Caco-2 (cell line): ENCODE measurements around the gene TEX13D. TPM values are rescaled to one million over a fixed set of nuclear protein-coding genes. Genes with fewer than 3 reads are reported as not detected.

Source experiments
- BruUV-seq: library from RNA; stranded (reverse); fragments of 400-500 nt; replicated peaks from 2 replicates; lab custom pipeline; 2021; lab: Mats Ljungman, UMichigan
- CTCF ChIA-PET: fragments of 300-600 bp; sonication (Branson Sonifier 250); formaldehyde crosslinking; loops from one replicate; lab custom pipeline; 2022; ENCODE audit warnings: antibody characterized with exemption; lab: Charles Lee
- POLR2A ChIA-PET: fragments of 300-600 bp; sonication (Branson Sonifier 250); formaldehyde crosslinking; loops from one replicate; lab custom pipeline; 2022; ENCODE audit warnings: antibody characterized with exemption; lab: Charles Lee
- DNase-seq, 2 experiments: peaks; one replicate each; pipeline versions ENCODE4 v3.0.0 to v3.0.0-alpha.2; 2020 to 2022
- H3K27me3 ChIP-seq: replicated peaks from 2 replicates; pipeline ENCODE4 v1.6.0; 2011; ENCODE audit warnings: low read length; ENCODE audit not compliant: control insufficient read depth, insufficient read depth
- H3K36me3 ChIP-seq: 2 replicates; pipeline ENCODE4 v1.5.1; 2011; ENCODE audit warnings: low read length; ENCODE audit not compliant: control insufficient read depth, insufficient read depth
- H3K4me1 ChIP-seq: fragments of 250-450 bp; sonication (Bioruptor Pico); 2 replicates; pipeline ENCODE4 v1.5.1; 2020; ENCODE audit warnings: mild to moderate bottlenecking
- H3K4me3 ChIP-seq: 2 replicates; pipeline ENCODE4 v1.5.1; 2011; ENCODE audit warnings: low read depth, mild to moderate bottlenecking, control low read depth, low read length
- H3K9me3 ChIP-seq: fragments of 250-450 bp; sonication (Bioruptor Pico); 2 replicates; pipeline ENCODE4 v1.5.1; 2020; ENCODE audit warnings: mild to moderate bottlenecking, moderate library complexity
- H3K27ac Mint-ChIP-seq: one replicate; pipeline ENCODE4 v1.8.0; 2022; ENCODE audit warnings: mixed read lengths; ENCODE audit not compliant: unreplicated experiment
- H3K27me3 Mint-ChIP-seq: one replicate; pipeline ENCODE4 v1.8.0; 2022; ENCODE audit warnings: mixed read lengths; ENCODE audit not compliant: insufficient read depth, unreplicated experiment
- H3K36me3 Mint-ChIP-seq: one replicate; pipeline ENCODE4 v1.8.0; 2022; ENCODE audit warnings: mild to moderate bottlenecking, mixed read lengths; ENCODE audit not compliant: insufficient read depth, unreplicated experiment
- H3K4me1 Mint-ChIP-seq: one replicate; pipeline ENCODE4 v1.8.0; 2022; ENCODE audit warnings: low read depth, mixed read lengths; ENCODE audit not compliant: unreplicated experiment
- H3K4me3 Mint-ChIP-seq: one replicate; pipeline ENCODE4 v1.8.0; 2022; ENCODE audit warnings: mild to moderate bottlenecking, moderate library complexity, mixed read lengths; ENCODE audit not compliant: unreplicated experiment
- H3K9me3 Mint-ChIP-seq: one replicate; pipeline ENCODE4 v1.8.0; 2022; ENCODE audit warnings: mixed read lengths; ENCODE audit not compliant: unreplicated experiment
- intact Hi-C: fragments of 100-400 bp; cut with micrococcal nuclease; formaldehyde crosslinking; loops from one replicate; pipeline ENCODE4 v1.10.0; 2022; ENCODE audit not compliant: unreplicated experiment
- total RNA-seq: library from RNA; stranded (reverse); gene quantifications from 2 replicates; pipeline ENCODE4 v1.2.3, GENCODE V29; 2022
- TF ChIP-seq, protein P1 (sequence below), 2 experiments: fragments of 200-600 bp in 1 of 2; IDR thresholded peaks; 1 replicate in 1 of 2; 2 replicates in 1 of 2; pipeline versions ENCODE4 v1.5.1 to v1.8.0; 2011 to 2022; ENCODE audit warnings: antibody characterized with exemption in 1 of 2, control low read depth in 1 of 2, inconsistent platforms in 1 of 2, low read depth in 1 of 2, low read length in 1 of 2, mild to moderate bottlenecking in 1 of 2, moderate library complexity in 1 of 2; ENCODE audit not compliant: insufficient read depth in 1 of 2, severe bottlenecking in 1 of 2, unreplicated experiment in 1 of 2

Gene TEX13D
- total RNA-seq, 1 experiment from 2014 or later = not detected

DNA sequence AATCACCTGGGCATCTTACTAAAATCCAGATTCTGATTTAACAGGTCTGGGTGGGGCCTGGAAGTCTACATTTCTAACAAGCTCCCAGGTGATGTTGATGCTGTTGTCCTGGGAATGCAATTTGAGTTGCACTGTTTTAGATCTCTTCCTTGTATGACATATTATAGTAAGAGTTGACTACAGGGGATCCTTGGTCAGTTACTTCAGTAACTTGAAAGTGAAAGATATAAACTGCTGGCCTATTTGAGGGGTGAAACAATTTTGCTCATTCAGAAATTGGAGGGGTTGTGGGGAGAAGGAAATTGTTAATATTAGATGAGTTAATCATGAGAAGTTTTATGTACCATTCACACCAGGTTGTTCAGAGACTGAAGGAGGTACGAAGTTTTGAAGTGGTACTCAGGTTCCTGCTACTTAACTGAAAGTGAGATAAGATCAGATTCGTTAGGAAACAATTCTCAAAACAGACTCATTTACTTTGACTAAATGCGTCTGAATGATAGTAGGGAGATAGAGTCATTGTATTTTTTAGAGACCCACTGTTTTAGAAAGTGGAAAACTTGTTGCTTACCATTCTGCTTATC is 26.4 kb downstream of the TEX13D start:
- POLR2A ChIA-PET = no interaction called here

DNA sequence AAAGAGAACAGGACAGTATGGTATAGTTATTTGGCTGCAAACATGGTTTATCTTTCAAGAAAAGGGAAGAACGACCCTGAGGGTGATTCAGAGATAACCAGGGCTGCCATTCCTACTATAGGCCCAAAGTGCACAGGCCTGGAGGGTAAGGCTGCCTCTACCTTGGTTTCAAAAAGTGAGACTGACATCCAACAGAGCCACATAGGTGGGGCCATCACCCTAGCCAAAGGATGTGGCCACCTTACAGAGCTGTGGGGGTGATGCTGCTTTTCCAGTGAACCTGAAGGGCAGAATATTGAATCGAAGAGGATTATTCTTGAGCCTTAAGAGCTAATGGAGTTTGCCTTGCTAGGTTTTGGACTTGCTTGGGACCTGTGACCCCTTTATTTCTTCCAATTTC is 29.6 kb downstream of the TEX13D start:
- Mint-ChIP-seq H3K27me3 (no peaks in the 10 kb centered on the region), H3K36me3 (no peaks in the 10 kb centered on the region)
- intact Hi-C loops = no loop called here

More for the DNA sequence above, 26.4 kb downstream of the TEX13D start:
- Mint-ChIP-seq H3K36me3 (no peaks in the 10 kb centered on the region), H3K4me1 (no peaks in the 10 kb centered on the region), H3K27me3 (no peaks in the 10 kb centered on the region), H3K9me3 (no peaks in the 10 kb centered on the region), H3K4me3 (no peak overlapping the region), H3K27ac (no peak overlapping the region)
- Histone ChIP-seq H3K4me1 (no peaks in the 10 kb centered on the region), H3K27me3 (no peaks in the 10 kb centered on the region), H3K4me3 (no peak overlapping the region), H3K9me3 (no peaks in the 10 kb centered on the region), H3K36me3 (no peaks in the 10 kb centered on the region)
- no TSS peak for BruUV-seq
- TF ChIP-seq, protein P1, sequence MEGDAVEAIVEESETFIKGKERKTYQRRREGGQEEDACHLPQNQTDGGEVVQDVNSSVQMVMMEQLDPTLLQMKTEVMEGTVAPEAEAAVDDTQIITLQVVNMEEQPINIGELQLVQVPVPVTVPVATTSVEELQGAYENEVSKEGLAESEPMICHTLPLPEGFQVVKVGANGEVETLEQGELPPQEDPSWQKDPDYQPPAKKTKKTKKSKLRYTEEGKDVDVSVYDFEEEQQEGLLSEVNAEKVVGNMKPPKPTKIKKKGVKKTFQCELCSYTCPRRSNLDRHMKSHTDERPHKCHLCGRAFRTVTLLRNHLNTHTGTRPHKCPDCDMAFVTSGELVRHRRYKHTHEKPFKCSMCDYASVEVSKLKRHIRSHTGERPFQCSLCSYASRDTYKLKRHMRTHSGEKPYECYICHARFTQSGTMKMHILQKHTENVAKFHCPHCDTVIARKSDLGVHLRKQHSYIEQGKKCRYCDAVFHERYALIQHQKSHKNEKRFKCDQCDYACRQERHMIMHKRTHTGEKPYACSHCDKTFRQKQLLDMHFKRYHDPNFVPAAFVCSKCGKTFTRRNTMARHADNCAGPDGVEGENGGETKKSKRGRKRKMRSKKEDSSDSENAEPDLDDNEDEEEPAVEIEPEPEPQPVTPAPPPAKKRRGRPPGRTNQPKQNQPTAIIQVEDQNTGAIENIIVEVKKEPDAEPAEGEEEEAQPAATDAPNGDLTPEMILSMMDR (IDR thresholded peaks at IDR 0.05; ENCODE audit: insufficient read depth in 1 of 2, low read depth in 1 of 2, low read length in 1 of 2, severe bottlenecking in 1 of 2, unreplicated experiment in 1 of 2) = no peak
- intact Hi-C loops = no loop called here
- CTCF ChIA-PET = no interaction called here
- no peak for DNase-seq

DNA sequence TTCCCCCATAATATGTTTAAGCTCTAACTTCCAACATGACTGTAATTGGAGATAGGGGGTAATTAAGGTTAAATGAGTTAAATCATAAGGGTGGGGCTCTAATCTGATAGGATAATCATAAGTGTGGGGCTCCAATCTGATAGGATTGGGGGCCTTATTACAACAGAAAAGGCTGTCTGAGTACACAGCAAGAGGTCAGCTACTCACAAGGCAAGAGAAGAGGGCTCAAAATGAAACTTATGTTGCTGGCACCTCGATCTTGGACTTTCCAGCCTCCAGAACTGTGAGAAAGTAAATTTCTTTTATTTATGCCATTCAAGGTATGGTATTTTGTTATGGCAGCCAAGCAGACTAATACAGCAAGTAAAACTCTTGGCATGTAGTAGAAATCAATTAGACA is 30.3 kb downstream of the TEX13D start:
- Histone ChIP-seq H3K4me3 (no peak overlapping the region), H3K36me3 (no peaks in the 10 kb centered on the region), H3K27me3 (no peaks in the 10 kb centered on the region), H3K4me1 (no peaks in the 10 kb centered on the region), H3K9me3 (no peaks in the 10 kb centered on the region)
- Mint-ChIP-seq H3K4me3 (no peak overlapping the region), H3K27ac (no peak overlapping the region), H3K4me1 (no peaks in the 10 kb centered on the region), H3K36me3 (no peaks in the 10 kb centered on the region), H3K9me3 (no peaks in the 10 kb centered on the region), H3K27me3 (no peaks in the 10 kb centered on the region)
- ChIA-PET CTCF (no interaction called here), POLR2A (no interaction called here)
- intact Hi-C loops = no loop called here
- TF ChIP-seq, protein P1 (IDR thresholded peaks at IDR 0.05; ENCODE audit: insufficient read depth in 1 of 2, low read depth in 1 of 2, low read length in 1 of 2, severe bottlenecking in 1 of 2, unreplicated experiment in 1 of 2) = no peak
- no peak for DNase-seq
- BruUV-seq = no TSS peak

More for the DNA sequence above, 29.6 kb downstream of the TEX13D start:
- no TSS peak for BruUV-seq
- CTCF ChIA-PET = no interaction called here
- H3K4me1 ChIP-seq = no peaks in the 10 kb centered on the region
- H3K4me1 Mint-ChIP-seq = no peaks in the 10 kb centered on the region
- POLR2A ChIA-PET = no interaction called here
- no peaks in the 10 kb centered on the region for H3K27me3 ChIP-seq
- H3K27ac Mint-ChIP-seq = no peak overlapping the region
- H3K4me3 Mint-ChIP-seq = no peak overlapping the region
- DNase-seq = no peak
- H3K9me3 Mint-ChIP-seq = no peaks in the 10 kb centered on the region
- H3K9me3 ChIP-seq = no peaks in the 10 kb centered on the region
- TF ChIP-seq, protein P1 (IDR thresholded peaks at IDR 0.05; ENCODE audit: insufficient read depth in 1 of 2, low read depth in 1 of 2, low read length in 1 of 2, severe bottlenecking in 1 of 2, unreplicated experiment in 1 of 2) = no peak
- no peaks in the 10 kb centered on the region for H3K36me3 ChIP-seq
- no peak overlapping the region for H3K4me3 ChIP-seq
